Endometrial microvascular endothelial cells (primary cell): ENCODE results near the gene KATNB1. TPM values are rescaled to one million over a fixed set of nuclear protein-coding genes. Genes with fewer than 3 reads are reported as not detected.
"Not testable (repeated sequence)": the region's sequence is repeated elsewhere in the genome, so short reads cannot be mapped to it uniquely, and the experiment has no call there.

Experiments
- in situ Hi-C: cut with HindIII; loops from 2 replicates; pipeline ENCODE4 v1.10.0; 2017; ENCODE audit warnings: low sequenced_read_pairs, low pct_unique_long_range_greater_than_20kb; ENCODE audit errors: inconsistent ontology term
- total RNA-seq: library from RNA; depleted of rRNA; stranded (reverse); fragments of >200 nt; gene quantifications from one replicate; pipeline ENCODE4 v1.2.3, GENCODE V29; 2015; ENCODE audit errors: inconsistent ontology term

The KATNB1 gene
- total RNA-seq, 1 donor from 2014 or later: 43.4 TPM

GRCh38 chr16:57699481-57699880, 36.1 kb upstream of the KATNB1 start:
- in situ Hi-C loops: no loop called here

GRCh38 chr16:57699899-57700298, 35.7 kb upstream of the KATNB1 start:
- in situ Hi-C loops: no loop called here

GRCh38 chr16:57700781-57701551, 34.6 kb upstream of the KATNB1 start:
- in situ Hi-C loops: no loop called here

- in situ Hi-C loops: no loop called here
Observed at GRCh38 chr16:57701759-57702371, 33.7 kb upstream of the KATNB1 start.

- in situ Hi-C loops: no loop called here
Observed at GRCh38 chr16:57703416-57704010, 32.1 kb upstream of the KATNB1 start.

GRCh38 chr16:57704011-57704904, 31.3 kb upstream of the KATNB1 start:
- in situ Hi-C loops: no loop called here

- in situ Hi-C loops: no loop called here
Observed at GRCh38 chr16:57704905-57705852, 30.4 kb upstream of the KATNB1 start.

- in situ Hi-C loops: no loop called here
Observed at GRCh38 chr16:57706717-57707116, 28.9 kb upstream of the KATNB1 start.

- in situ Hi-C loops: no loop called here
Observed at GRCh38 chr16:57707331-57707730, 28.2 kb upstream of the KATNB1 start.

- in situ Hi-C loops: no loop called here
Observed at GRCh38 chr16:57708168-57708567, 27.4 kb upstream of the KATNB1 start.

GRCh38 chr16:57709663-57710062, 25.9 kb upstream of the KATNB1 start:
- in situ Hi-C loops: no loop called here

- in situ Hi-C loops: no loop called here
Observed at GRCh38 chr16:57711346-57711745, 24.2 kb upstream of the KATNB1 start.

- in situ Hi-C loops: no loop called here
Observed at GRCh38 chr16:57711993-57712392, 23.6 kb upstream of the KATNB1 start.

- in situ Hi-C loops: not testable (repeated sequence)
Observed at GRCh38 chr16:57712569-57712968, 23.0 kb upstream of the KATNB1 start.

- in situ Hi-C loops: no loop called here
Observed at GRCh38 chr16:57713596-57713995, 22.0 kb upstream of the KATNB1 start.

- in situ Hi-C loops: no loop called here
Observed at GRCh38 chr16:57714047-57714446, 21.5 kb upstream of the KATNB1 start.

- in situ Hi-C loops: no loop called here
Observed at GRCh38 chr16:57720142-57720575, 15.4 kb upstream of the KATNB1 start.
